SK-N-SH (cell line): ENCODE results near the gene COG3. TPM values are rescaled to one million over a fixed set of nuclear protein-coding genes. Genes with fewer than 3 reads are reported as not detected.
A peak's percentile ranks its signal among the peaks of the same experiment; 100 is the strongest.

ENCODE experiments used
- CTCF ChIA-PET: fragments of 300-600, 350-600 bp; formaldehyde crosslinking; extraction: SDS; loops from one replicate; lab custom pipeline; 2021; lab: Yijun Ruan, JAX
- POLR2A ChIA-PET: fragments of 350-600 bp; sonication (Branson Sonifier 250); formaldehyde crosslinking; extraction: SDS; loops from one replicate; lab custom pipeline; 2020; ENCODE audit warnings: antibody characterized with exemption, inconsistent platforms; lab: Yijun Ruan, JAX
- DNase-seq: peaks from one replicate; pipeline ENCODE4 v3.0.0; 2012
- H2AFZ ChIP-seq: fragments of 200-600 bp; sonication (generic); 2 replicates; pipeline ENCODE4 v1.8.1; 2016; ENCODE audit warnings: antibody characterized with exemption, mild to moderate bottlenecking, low read depth
- H3F3A ChIP-seq: fragments of 200-600 bp; sonication (generic); replicated peaks from 2 replicates; pipeline ENCODE3; 2016; ENCODE audit warnings: antibody characterized with exemption, mild to moderate bottlenecking; ENCODE audit not compliant: insufficient read depth
- H3K27ac ChIP-seq, 2 experiments: fragments of 200-500 bp in 1 of 2; fragments of 200-600 bp in 1 of 2; sonication (Bioruptor generic) in 1 of 2; sonication (generic), shearing (Covaris generic) in 1 of 2; 2 replicates each; pipeline versions ENCODE4 v1.5.1 to v1.6.1; 2014 to 2016; ENCODE audit warnings: low read depth in 2 of 2, inconsistent platforms in 1 of 2, low read length in 1 of 2, mild to moderate bottlenecking in 1 of 2, mixed read lengths in 1 of 2
- H3K27me3 ChIP-seq: fragments of 200-600 bp; sonication (generic), shearing (Covaris generic); 2 replicates; pipeline ENCODE4 v1.6.1; 2016; ENCODE audit warnings: mixed run types; ENCODE audit not compliant: insufficient read depth
- H3K36me3 ChIP-seq, 2 experiments: fragments of 200-500 bp in 1 of 2; fragments of 200-600 bp in 1 of 2; sonication (Bioruptor generic) in 1 of 2; sonication (generic) in 1 of 2; replicated peaks in 1 of 2; 2 replicates each; pipeline versions ENCODE3 to v1.5.1; 2014 to 2016; ENCODE audit warnings: low read length in 1 of 2, mild to moderate bottlenecking in 1 of 2; ENCODE audit not compliant: insufficient read depth in 2 of 2, control insufficient read depth in 1 of 2
- H3K4me1 ChIP-seq, 2 experiments: fragments of 200-500 bp in 1 of 2; fragments of 200-600 bp in 1 of 2; sonication (Bioruptor generic) in 1 of 2; sonication (generic), shearing (Covaris generic) in 1 of 2; 2 replicates each; pipeline versions ENCODE4 v1.5.1 to v1.6.1; 2014 to 2016; ENCODE audit warnings: low read depth in 1 of 2, low read length in 1 of 2, mixed run types in 1 of 2; ENCODE audit not compliant: insufficient read depth in 2 of 2, control insufficient read depth in 1 of 2
- H3K4me2 ChIP-seq: fragments of 200-600 bp; sonication (generic), shearing (Covaris generic); 2 replicates; pipeline ENCODE4 v1.6.1; 2017; ENCODE audit warnings: mixed run types
- H3K4me3 ChIP-seq, 2 experiments: fragments of 200-500 bp in 1 of 2; fragments of 200-600 bp in 1 of 2; sonication (Bioruptor generic) in 1 of 2; sonication (generic), shearing (Covaris generic) in 1 of 2; 2 replicates each; pipeline versions ENCODE4 v1.5.1 to v1.8.1; 2014 to 2016; ENCODE audit warnings: low read depth in 2 of 2, inconsistent platforms in 1 of 2, low read length in 1 of 2, mild to moderate bottlenecking in 1 of 2, mixed read lengths in 1 of 2, moderate library complexity in 1 of 2
- H3K79me2 ChIP-seq: fragments of 200-600 bp; sonication (generic); 2 replicates; pipeline ENCODE4 v1.8.1; 2017; ENCODE audit warnings: mild to moderate bottlenecking; ENCODE audit not compliant: insufficient read depth
- H3K9ac ChIP-seq: fragments of 200-600 bp; sonication (generic); 2 replicates; pipeline ENCODE4 v1.6.1; 2017; ENCODE audit warnings: mixed run types
- H3K9me2 ChIP-seq: fragments of 200-600 bp; sonication (generic); 2 replicates; pipeline ENCODE4 v1.6.1; 2017; ENCODE audit warnings: mixed run types
- H3K9me3 ChIP-seq: fragments of 200-600 bp; sonication (generic); 2 replicates; pipeline ENCODE4 v1.6.1; 2017; ENCODE audit warnings: mixed run types, mild to moderate bottlenecking, moderate library complexity
- H4K20me1 ChIP-seq: fragments of 200-600 bp; sonication (generic); 2 replicates; pipeline ENCODE4 v1.6.1; 2017; ENCODE audit warnings: mild to moderate bottlenecking, mixed run types; ENCODE audit not compliant: insufficient read depth
- CHD2 ChIP-seq: fragments of 150-350 bp; IDR thresholded peaks from 2 replicates; pipeline ENCODE4 v1.6.1; 2018; ENCODE audit warnings: low read length; ENCODE audit not compliant: partially characterized antibody
- ELF1 ChIP-seq: IDR thresholded peaks from 2 replicates; pipeline ENCODE4 v1.4.0; 2012
- EP300 ChIP-seq, 2 experiments: IDR thresholded peaks; 2 replicates each; pipeline versions ENCODE4 v1.4.0 to v1.6.1; 2012; ENCODE audit warnings: borderline replicate concordance in 1 of 2, low read depth in 1 of 2, low read length in 1 of 2
- FOXJ3 ChIP-seq: sonication (generic); formaldehyde crosslinking; IDR thresholded peaks from 2 replicates; pipeline ENCODE4 v1.5.1; 2020; ENCODE audit warnings: mild to moderate bottlenecking, missing genetic modification reagents
- JUND ChIP-seq: IDR thresholded peaks from 2 replicates; pipeline ENCODE4 v1.4.0; 2012
- MXI1 ChIP-seq: IDR thresholded peaks from 2 replicates; pipeline ENCODE4 v1.6.1; 2012; ENCODE audit warnings: mild to moderate bottlenecking, low read depth, low read length, improper control_type of control experiment
- NFIC ChIP-seq: IDR thresholded peaks from 2 replicates; pipeline ENCODE4 v1.4.0; 2012; ENCODE audit warnings: borderline replicate concordance
- RAD21 ChIP-seq: IDR thresholded peaks from 2 replicates; pipeline ENCODE4 v1.6.1; 2012; ENCODE audit warnings: mild to moderate bottlenecking, low read length
- RCOR1 ChIP-seq: fragments of 150-350 bp; IDR thresholded peaks from 2 replicates; pipeline ENCODE4 v1.6.1; 2017; ENCODE audit warnings: antibody characterized with exemption, low read length
- SIN3A ChIP-seq: IDR thresholded peaks from 2 replicates; pipeline ENCODE4 v1.6.1; 2012; ENCODE audit warnings: low read depth, mild to moderate bottlenecking, low read length, moderate library complexity, borderline replicate concordance
- TCF12 ChIP-seq: IDR thresholded peaks from 2 replicates; pipeline ENCODE4 v1.4.0; 2012
- WGBS: methylation state at CpG from one replicate; pipeline ENCODE4 v1.1.6; 2017; ENCODE audit warnings: low lambda C conversion rate; 5-methylcytosine and 5-hydroxymethylcytosine counted together
- polyA plus RNA-seq, 3 experiments: library from polyadenylated mRNA; depleted of rRNA; stranded (reverse); fragments of >200 nt; gene quantifications; 2 replicates each; pipeline ENCODE4 v1.2.3, GENCODE V29; 2012
- small RNA-seq, 7 experiments: library from RNA; depleted of rRNA; stranded (forward); fragments of <200 nt; gene quantifications; one replicate each; pipeline ENCODE3, GENCODE V24; 2012
- TF ChIP-seq, protein P1 (sequence below): IDR thresholded peaks from 2 replicates; pipeline ENCODE4 v1.4.0; 2012; ENCODE audit warnings: low read depth, borderline replicate concordance
- TF ChIP-seq, protein P2 (sequence below): fragments of 150-350 bp; IDR thresholded peaks from 2 replicates; pipeline ENCODE4 v1.6.1; 2017; ENCODE audit warnings: antibody characterized with exemption, low read length, low read depth, borderline replicate concordance

The COG3 gene
- polyA plus RNA-seq, 1 of the 3 experiments (the other 2 are of a cell fraction) = 25.6 TPM

- POLR2A ChIA-PET = no interaction called here
- CTCF ChIA-PET = interaction anchor here (1.1 kb wide), 1 partner anchor 44 kb away, joined by 3 read pairs; no protein-coding TSS in a partner anchor
Observed at GRCh38 chr13:45582408-45583076, 117.8 kb downstream of the COG3 start.

GRCh38 chr13:45584816-45585215, 120.1 kb downstream of the COG3 start:
- H3K27ac ChIP-seq = no peak overlapping the region
- H4K20me1 ChIP-seq = no peaks in the 10 kb centered on the region
- H3K9me3 ChIP-seq = no peaks in the 10 kb centered on the region
- peaks cover 0 to 10% of the 10 kb centered on the region in 2 experiments; a peak in 1 of 4 replicates for H3K4me1 ChIP-seq
- H3F3A ChIP-seq = no peaks in the 10 kb centered on the region
- H3K36me3 ChIP-seq = no peaks in the 10 kb centered on the region
- H3K4me3 ChIP-seq = no peak overlapping the region
- POLR2A ChIA-PET = no interaction called here
- H3K4me2 ChIP-seq = no peak overlapping the region
- 75% methylated on average over 6 of the region's 6 CpGs for WGBS
- DNase-seq = no peak
- CTCF ChIA-PET = interaction anchor here (1.4 kb wide), 1 partner anchor 9 kb away, joined by 3 read pairs; no protein-coding TSS in a partner anchor
- no peaks in the 10 kb centered on the region for H3K79me2 ChIP-seq
- H3K9ac ChIP-seq = no peak overlapping the region
- H2AFZ ChIP-seq = no peak overlapping the region
- H3K9me2 ChIP-seq = no peaks in the 10 kb centered on the region
- TF ChIP-seq SIN3A = no peak
- no peak for TF ChIP-seq ELF1
- TF ChIP-seq MXI1 = no peak
- no peak for TF ChIP-seq RAD21
- no peak for TF ChIP-seq NFIC
- no peak for TF ChIP-seq EP300 (IDR thresholded peaks at IDR 0.05; ENCODE audit: borderline replicate concordance in 1 of 2, low read depth in 1 of 2, low read length in 1 of 2)
- no peak for TF ChIP-seq TCF12
- TF ChIP-seq FOXJ3 (CRISPR knock-in tag) = no peak
- TF ChIP-seq, protein P1, sequence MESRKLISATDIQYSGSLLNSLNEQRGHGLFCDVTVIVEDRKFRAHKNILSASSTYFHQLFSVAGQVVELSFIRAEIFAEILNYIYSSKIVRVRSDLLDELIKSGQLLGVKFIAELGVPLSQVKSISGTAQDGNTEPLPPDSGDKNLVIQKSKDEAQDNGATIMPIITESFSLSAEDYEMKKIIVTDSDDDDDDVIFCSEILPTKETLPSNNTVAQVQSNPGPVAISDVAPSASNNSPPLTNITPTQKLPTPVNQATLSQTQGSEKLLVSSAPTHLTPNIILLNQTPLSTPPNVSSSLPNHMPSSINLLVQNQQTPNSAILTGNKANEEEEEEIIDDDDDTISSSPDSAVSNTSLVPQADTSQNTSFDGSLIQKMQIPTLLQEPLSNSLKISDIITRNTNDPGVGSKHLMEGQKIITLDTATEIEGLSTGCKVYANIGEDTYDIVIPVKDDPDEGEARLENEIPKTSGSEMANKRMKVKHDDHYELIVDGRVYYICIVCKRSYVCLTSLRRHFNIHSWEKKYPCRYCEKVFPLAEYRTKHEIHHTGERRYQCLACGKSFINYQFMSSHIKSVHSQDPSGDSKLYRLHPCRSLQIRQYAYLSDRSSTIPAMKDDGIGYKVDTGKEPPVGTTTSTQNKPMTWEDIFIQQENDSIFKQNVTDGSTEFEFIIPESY = no peak
- TF ChIP-seq RCOR1 = no peak
- TF ChIP-seq, all 33 proteins: peak for 0
- H3K27me3 ChIP-seq = no peaks in the 10 kb centered on the region; the same call in 1 of the 2 replicates

More at GRCh38 chr13:45582408-45583076, 117.8 kb downstream of the COG3 start:
- Histone ChIP-seq H3F3A (no peaks in the 10 kb centered on the region), H3K4me3 (no peak overlapping the region), H3K4me1 (peaks cover 0 to 14% of the 10 kb centered on the region in 2 experiments; a peak in 1 of 4 replicates), H3K4me2 (no peak overlapping the region), H2AFZ (no peak overlapping the region), H3K36me3 (no peaks in the 10 kb centered on the region), H3K27me3 (no peaks in the 10 kb centered on the region; the same call in 1 of the 2 replicates), H3K27ac (no peak overlapping the region), H3K9ac (no peak overlapping the region), H3K9me2 (no peaks in the 10 kb centered on the region), H3K79me2 (no peaks in the 10 kb centered on the region), H4K20me1 (no peaks in the 10 kb centered on the region), H3K9me3 (no peaks in the 10 kb centered on the region)
- no peak for DNase-seq
- 23% methylated on average over 3 of the region's 3 CpGs for WGBS
- TF ChIP-seq, protein P2, sequence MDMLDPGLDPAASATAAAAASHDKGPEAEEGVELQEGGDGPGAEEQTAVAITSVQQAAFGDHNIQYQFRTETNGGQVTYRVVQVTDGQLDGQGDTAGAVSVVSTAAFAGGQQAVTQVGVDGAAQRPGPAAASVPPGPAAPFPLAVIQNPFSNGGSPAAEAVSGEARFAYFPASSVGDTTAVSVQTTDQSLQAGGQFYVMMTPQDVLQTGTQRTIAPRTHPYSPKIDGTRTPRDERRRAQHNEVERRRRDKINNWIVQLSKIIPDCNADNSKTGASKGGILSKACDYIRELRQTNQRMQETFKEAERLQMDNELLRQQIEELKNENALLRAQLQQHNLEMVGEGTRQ = no peak
- peak; percentile 9 for TF ChIP-seq CHD2
- TF ChIP-seq JUND = no peak
- 0 out of 2 replicates have a peak, but pooled peaks have one; percentile 40 for TF ChIP-seq RCOR1

Small RNAs within 50 kb of the gene (small RNA-seq; reads per million reads assigned to genes)
- gene RNA5SP27 = 0 reads per million in 7 experiments
- gene TIMM9P3 = 0 reads per million in 7 experiments

Other genes starting within 250 kb of the COG3 start
- gene TPT1, start 123.8 kb upstream of the COG3 start, polyA plus RNA-seq (2012; rRNA removed) = 1,919 and 2,653 TPM in 2 replicates
- gene SLC25A30, start 46.6 kb upstream of the COG3 start, polyA plus RNA-seq (2012; rRNA removed) = 9.6 and 13.9 TPM in 2 replicates
- gene ERICH6B, start 150.8 kb downstream of the COG3 start, polyA plus RNA-seq (2012; rRNA removed) = not detected in 2 replicates
- not detected in 2 replicates for gene CBY2, start 237.4 kb downstream of the COG3 start, polyA plus RNA-seq (2012; rRNA removed)